NCI-H2227 (cell line): ENCODE results near the gene HOXC11.

Experiments used
- DNase-seq: peaks from one replicate; lab custom pipeline; 2025; ENCODE audit not compliant: unreplicated experiment; lab: John Stamatoyannopoulos, UW

HOXC11 gene

DNA sequence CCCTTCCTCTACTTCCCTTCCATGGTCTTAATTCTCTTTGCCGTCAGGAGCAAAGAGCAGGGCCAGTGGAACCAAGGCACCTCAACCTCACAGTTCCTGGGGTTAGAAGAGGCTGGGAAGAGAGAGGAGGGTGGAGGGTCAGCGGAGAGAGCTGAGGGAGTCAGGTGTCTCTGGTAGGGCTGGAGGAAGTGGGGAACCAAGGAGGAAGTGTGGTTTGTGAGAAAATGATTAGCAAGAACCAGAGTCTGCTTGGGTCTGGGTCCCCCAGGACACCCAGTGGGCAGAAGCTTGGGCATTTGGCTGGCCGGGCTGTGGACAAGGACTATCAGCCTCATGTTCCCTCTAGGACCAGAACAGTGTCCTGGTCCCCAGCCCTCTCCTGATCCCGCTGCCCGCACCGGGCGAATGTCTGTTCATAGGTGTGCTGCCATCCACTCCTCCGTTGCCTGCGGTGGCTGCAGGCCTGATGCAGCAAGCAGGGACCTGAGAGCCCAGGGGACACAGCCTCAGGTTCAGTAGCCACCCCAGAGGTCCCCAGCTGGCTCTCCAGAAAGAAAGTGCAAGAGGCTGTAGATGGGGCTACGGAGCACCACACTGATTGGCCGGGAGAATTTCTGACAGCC lies 15.9 kb upstream of the HOXC11 start:
- no peak for DNase-seq

DNA sequence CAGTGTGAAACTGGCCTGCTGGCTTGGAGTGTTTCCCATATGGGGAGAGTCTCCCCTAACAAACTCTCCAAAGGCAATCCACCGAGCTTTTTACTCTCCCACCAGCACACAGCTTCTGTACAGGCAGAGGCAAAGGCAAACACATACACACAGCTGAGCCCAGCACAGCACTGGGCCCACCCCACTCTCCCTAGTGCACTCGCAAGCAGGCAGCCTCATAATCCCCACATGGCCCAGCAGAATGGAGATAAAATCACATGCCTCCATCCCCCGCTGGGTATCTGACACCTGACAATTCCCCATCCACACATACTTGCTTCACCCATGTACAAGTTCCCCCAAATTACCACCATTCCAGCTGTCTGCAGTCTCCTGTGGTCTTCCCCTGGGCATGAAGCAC lies 14.8 kb upstream of the HOXC11 start:
- DNase-seq, result no peak

DNA sequence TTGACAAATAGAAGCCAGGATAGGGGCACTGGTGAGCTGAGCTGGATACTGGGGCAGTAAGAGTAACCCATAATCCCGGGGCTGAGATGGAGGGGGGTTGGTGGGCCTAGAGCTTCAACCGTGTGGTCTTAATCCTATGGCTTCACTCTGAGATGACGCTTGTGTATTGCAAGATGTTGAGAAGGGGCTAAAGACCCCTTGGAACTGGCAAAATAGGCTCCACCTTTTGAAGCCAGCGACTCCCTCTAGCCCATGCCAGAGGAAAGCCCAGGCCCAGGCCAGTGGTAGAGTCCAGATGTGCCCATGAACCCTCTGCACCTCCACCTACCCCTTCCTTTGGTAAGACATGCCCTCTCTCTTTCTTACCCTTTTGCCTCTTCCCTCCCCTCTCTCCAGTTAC lies 13.6 kb upstream of the HOXC11 start:
- DNase-seq, result no peak

DNA sequence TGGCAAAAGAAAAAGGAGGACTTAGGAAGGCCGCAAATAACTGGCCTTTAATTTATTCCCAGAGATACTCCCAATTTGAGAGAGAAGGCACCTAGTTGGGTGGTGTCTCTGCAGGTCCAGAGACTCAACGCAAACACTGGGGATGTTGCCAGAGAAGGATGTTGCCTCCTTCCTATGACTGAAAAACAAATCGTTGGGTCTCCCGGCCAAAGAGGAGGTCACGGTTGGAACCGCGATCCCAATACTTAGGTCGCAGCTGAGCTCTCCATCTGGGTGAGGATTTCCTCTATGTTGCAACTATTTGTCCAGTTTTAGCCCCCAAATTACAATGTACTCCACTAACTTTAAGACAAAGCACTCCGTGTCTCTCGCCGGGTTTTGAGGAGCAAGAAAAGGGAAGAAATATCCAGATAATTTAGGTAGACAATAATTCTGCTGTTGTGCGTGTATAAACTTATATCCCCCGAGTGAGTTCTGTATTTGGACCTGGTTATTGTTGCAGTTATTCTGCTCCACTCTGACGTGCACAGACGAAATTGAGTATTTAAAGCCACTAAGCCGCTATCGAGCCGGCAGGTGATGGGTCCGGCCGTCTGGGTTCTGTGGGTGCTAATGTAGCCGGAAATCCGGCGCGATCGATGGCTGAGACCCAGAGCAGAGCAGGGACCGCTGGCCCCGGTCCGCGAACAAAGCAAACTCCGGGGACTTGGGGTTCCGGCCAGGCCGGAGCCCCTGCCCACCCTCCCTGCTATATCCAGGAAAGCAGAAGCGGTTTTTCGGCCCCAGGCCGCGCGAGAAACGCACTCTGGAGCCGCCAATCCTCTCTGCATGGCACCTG lies 12.5 kb upstream of the HOXC11 start:
- DNase-seq, result no peak

DNA sequence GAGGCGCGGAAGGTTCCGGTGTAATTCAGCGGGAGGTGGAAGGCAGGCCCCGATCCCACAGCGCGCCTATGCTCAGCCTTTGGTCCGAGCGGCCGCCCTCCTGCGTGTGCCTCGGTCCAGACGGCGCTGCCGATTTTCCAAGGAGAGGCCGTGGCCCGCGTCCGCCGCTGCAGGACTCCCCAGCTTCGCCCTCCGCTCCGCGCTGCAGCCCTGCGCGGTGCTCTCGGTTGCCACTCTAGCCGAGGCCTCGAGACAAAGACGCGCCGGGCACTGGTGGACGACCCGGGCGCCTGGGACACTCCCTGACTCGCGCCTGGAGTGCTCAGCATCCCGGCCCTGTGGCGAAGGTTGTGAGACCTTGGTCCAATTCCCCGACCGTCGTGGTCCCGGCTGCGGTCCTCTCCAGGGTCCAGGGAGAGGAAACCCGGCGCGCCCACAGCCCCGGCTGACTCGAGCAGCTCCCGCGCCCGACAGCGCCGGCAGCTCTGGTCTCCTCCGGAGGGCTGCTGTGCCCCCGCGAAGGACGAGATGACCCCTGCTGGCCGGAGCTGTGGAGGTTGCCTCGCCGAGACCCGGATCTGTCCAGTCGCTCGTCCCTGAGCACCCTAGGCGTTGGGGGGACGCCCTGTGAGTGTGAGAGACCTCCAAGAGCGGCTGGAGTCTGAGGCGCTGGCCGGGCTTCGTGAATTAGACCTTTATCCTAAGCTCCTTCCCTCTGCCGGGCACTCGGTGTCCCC lies 11.7 kb upstream of the HOXC11 start:
- DNase-seq, result no peak

DNA sequence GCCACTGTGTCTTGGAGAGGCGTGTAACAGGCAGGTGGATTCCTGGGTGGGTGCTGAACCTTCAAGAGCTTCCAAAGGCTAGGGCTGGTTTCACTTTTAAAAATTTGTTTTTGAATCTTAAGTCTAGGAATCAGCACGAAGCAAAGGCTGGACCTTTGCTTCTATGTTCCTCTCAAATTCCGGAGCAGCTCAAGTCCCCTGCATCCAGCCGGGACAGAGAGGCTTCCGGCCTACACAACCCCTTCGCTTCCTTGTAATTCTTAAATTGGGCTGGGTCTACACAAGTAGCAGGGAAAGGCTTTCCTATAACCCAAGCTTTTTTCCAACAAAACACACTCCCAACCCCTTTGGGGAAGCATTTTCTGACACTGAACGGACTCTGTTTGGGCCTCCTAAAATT lies 9.9 kb upstream of the HOXC11 start:
- no peak for DNase-seq

DNA sequence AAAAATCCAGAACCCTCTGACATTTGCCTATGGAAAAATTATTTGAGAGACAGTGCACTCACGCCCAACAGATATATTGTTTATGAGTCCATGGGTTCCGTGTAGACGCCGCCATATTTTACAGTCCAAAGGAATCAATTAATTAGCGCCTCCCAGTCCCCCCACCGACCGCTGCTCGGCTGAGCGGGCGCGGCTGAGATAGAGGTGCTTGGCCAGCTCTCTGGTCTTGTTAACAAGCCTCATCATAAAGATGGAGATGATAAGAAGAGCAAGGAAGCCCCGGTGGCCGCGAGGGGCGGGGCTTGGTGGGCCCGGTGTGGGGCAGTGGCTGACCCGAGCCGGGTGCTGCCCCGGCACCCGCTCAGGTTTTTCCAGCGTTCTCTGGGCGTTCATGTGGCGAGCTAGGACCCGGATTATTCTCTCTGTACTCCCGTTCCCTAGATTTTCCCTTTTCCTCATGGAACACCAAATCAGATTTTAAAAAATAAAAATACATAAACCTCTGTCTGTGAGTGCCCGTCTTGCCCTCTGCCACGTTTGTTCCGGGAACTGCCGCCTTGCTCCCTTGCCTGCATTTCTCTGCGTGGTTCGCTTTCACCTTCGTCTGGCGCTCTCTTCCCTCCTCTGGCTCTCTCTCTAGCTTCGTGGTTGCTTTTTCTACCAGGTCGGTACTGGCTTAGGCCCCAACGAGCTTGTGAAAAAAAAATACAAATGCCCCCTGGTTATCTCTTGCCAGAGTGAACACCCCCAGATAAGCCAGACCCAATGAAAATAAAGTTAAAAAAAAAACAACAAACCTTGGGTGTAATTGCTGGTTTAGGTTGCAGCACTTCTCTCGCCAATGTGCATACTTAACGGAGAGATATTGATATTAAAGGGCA lies 9.3 kb upstream of the HOXC11 start:
- no peak for DNase-seq

DNA sequence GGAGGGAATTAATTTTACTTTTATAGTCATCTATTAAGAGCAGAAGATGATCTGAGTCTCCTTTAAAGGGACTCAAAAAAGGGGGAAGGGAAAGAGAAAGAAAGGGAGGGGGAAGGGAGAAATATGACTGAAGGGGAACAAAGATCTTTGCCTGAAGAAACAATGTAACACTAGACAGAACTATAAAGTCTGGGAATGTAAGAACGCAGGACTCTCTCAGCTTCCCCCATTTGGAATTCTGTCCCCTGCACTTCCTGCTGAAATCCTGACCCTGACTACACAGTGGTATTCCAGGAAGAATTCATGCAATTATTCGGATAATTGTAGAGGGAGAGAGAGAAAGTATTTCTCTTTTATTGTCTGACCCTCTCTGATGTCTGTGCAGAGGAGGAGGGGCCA lies 8.6 kb upstream of the HOXC11 start:
- DNase-seq, result no peak

DNA sequence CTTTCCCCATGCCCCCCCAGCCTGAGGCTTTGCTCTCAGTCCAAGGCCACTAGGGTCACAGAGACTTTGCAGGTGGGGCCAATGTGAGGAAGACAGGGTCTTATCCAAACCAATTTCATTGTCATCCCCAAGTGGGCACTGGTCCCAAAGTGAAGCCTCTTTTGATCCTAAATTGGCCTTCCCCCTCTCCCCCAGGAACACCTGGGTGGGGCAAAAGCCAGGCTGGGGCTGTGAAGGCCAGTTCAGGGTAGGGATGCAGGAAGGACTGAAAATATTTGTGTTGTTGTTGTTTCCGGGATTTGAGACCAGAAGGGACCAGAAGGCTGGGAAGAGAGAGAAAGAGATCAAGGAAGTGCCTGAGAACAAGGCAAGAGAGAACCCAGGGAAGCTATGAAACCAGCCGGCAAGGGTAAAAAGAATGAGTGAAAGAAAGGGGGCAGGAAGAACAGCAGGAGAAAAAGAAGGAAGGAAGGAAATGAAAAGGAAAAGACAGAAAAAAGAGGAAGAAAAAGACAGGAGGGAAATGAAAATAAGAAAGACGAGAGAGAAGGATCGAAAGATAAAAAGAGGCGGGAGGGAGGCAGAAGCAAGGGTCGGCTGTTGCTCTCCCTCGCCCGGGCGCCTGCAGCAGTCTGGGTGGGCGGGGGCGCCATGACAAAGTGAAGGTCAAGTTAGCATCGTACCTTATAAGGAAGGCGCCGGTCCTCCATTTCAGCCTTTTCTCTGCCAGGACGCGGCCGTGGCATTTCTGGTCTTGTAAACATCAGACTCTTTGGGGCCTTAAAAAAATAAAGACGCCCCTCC lies 7.4 kb upstream of the HOXC11 start:
- DNase-seq, result no peak

DNA sequence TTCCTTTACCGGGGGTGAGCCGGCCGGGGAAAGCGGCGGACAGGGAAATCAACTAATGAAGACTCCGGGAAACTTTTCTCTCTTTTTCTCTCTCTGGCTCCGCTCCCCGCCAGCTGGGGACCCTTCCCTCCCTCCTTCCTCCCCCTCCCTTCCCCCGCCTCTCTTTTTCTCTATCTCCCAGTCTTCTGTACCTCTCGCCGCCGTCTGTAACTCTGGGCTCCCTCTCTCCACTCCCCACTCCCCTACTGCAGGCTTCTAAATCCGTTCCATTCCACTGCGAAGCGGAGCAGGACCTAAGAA lies 6.9 kb upstream of the HOXC11 start:
- no peak for DNase-seq

DNA sequence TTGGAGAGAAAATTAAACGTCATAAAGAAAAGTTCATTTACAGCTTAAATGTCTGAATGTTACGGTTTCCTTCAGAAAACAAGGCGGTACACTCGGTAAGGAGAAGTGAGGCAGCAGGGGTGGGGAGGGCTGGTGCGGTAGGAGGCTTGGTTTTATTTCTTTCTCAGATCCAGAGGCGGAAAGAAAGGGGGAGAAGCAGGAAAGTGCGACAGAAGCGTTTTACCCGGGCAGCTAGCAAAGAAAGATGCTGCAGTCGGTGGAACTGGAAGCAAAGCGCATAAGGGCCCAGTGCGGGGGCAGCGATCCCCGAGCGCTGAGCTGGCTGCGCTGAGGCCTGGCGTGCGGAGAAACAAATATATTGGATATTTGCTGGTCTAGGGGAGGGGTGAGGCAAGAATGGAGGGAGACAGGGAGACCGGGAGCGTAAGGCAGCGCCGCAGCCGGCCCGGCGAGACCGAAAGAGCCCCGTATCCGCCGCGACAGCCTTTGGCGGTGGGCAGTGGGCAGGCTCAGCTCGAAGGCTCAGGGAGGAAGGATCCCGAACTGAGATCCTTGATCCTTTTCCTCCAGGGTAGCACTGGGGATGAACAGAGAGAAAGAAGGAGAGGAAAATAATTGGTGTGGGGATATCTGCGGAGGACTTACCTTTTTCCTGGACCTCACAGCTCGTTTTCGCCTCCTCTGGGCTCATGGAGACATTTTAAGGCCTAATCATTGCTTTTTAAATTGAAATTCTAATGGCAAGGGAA lies 6.4 kb upstream of the HOXC11 start:
- DNase-seq, result no peak

DNA sequence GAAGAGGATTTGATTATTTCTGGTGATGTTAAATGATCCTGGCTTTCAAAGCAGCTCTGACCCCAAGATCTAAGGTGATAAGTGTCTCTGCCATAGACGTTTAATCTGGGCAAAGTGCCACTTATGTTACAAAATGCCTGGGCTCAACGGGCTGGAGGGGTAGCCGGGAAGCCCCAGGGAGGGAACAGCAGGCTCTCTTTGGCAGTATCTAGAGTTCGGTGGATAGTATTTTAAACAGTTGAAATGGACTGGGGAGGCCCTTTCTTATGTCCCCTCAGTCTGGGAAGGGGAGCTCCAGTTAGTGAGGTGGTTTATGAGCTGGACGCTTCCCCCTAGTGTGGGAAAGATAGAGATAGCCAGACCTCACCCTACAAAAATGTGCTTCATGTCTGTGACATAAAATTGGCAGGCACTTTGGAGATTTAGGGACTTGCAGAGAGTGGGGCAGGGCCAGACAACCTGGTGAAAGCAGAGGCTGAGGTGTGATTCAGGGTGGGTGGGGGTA lies 5.5 kb upstream of the HOXC11 start:
- no peak for DNase-seq

DNA sequence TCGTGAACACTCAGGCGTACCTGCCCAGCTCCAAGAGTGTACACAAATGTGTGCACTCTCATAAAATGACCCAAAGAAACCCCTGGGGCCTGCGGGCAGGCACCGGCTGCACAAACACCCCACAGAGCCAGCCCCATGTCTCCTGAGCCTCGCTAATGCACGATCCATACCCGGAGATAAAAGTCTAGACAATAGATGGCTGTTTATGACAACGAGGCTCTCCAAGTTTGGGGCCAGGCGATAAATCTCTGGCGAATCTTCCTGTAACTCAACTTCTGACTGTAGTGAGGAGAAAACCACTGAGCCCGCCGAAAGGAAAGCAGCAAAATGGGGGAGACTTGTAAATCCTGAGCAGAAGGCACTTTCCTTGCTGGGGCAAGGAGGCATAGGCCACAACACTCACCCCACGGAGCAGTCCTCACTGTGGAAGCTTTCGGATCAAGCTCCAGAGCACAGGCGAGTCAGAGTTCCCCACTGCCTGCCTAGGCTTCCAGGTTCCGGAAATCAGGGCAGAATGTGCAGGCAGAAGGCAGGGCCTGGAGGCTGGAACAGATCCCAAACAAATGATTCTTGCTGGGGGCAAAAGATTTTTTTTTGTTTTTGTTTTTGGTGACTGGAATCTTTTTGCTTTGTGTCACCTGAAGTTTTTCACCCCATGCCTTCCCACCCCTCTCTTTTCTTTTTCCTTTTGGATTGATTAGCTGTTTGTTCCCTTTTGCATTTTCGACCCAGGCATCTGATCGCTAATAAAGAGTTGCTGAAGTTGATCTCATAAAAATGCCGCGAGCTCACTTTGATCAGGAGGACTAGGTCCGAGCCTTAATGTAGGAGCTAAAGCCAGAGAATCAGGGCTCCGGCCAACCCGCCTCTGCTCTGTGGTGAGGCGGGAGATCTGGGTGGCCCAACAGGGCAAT lies 4.5 kb upstream of the HOXC11 start:
- no peak for DNase-seq

DNA sequence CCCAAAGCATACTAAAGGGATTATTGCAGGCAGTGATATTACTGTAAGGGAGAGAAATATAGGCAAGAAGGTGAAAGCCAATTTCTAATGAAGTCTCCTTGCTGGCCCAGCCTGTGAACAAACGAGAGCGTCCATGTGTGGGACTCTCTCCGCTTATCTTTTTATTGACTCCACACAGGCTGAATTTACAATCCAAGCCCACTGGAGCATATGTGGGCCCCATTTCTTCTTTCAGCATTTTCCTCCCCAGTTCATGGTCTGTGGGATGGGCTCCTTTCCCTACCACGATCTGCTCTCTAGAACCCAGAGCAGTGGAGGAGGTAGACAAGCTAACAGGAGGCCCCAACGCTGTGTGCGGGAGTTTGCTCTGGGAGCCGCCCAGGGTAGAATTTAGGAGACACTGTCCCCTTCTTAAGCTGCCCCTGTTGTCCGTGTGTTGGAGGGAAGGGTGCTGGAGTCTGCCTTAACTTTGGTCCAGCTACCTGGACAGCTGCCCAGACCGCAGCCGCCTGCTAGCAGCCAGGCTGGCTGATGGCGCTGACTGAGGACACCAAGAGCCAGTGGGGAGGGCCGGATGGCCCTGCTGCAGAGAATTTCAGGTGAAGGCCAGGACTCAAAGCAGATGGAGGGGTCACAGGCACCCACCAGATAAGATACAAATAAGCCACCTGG lies 3.2 kb upstream of the HOXC11 start:
- no peak for DNase-seq

DNA sequence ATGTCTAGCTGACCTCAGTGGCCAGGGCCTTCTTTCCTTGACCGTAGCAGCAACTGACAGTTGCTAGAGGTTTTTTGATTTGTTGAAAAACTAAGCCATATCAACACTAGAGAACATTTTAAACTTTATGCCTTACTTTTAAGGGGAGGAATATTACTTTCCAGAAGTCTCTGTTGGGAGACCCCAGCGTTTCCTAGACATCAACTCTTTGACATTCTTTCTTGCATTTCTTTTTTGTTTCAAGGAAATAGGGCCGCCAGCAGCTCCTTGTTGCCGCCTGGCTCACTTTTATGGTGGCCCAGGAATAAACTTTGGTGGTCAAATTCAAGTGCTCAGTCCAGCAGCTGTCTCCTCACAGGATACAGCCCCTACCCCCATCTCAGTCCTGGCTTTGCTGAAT lies 2.5 kb upstream of the HOXC11 start:
- DNase-seq, result no peak

DNA sequence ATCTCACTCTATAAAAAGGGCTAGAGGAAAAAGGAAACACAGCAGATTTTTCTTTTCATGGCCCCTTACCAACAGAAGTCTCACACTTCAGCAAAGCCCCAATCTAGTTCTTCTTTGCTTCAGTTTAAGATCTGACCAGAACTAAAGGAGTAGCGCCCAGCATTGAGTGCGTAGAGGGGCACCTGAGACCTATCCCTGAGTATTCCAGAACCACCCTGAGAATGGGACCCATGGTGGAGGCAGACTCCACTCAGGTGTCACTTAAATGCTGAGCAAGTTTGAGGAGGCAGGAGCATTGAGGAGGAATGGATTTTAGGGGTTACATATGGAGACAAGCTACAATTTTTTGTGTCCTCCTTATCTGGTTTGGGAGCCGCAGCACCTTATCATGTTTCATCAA lies 1.8 kb upstream of the HOXC11 start:
- DNase-seq, result no peak

DNA sequence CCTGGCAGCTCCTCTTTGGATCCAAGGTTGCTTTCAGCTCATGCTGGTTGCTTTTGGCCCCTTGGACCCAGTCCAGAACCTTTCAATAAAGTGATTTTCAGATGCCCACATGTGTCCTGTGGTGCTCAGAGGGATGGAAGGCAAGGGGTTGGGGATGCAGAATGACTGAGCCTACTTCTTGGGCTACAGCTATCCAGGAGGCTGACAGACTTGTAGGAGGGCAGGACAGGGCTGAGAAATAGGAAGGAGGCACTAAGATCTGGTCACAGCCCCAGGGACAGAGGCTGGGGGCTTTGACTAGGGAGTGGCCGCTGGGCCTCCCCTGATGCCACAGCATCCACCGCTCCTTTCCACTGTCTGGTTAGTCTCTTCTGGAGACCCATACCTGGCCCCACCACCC lies 1.2 kb upstream of the HOXC11 start:
- DNase-seq, result no peak

DNA sequence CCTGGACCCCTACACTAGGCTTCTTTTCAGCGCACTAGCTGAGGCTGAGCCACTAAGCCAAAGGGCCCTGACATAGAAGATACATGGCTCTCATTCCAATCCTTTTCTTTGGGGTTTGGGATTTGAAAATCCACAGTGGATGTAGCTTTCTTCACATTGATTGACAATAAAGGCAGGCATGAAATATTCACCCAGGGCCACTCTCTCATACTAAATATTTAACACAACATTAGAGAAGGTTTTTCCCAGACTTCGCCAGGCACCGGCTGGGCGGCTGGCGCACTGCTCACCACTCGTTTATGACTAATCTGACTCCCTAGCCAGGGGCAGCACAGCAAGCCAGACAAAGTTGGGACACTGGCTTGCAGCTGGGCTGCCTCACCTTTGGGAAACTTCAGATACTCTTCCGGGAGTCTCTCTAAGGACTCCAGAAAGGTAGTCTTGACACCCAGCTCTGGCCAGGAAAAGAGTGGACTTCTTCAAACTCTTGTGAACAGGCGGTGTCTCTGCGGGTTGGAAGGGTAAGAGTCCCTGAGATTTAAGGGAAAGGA lies 699 bp upstream of the HOXC11 start:
- no peak for DNase-seq
